ENCODE measurements around the gene CPNE7. TPM values are rescaled to one million over a fixed set of nuclear protein-coding genes. Genes with fewer than 3 reads are reported as not detected.

CPNE7 gene
- polyA plus RNA-seq, 3 donors, result 0.28 to 0.65 TPM; not detected in 1

- 35 to 62% (median 56%) methylated on average over 14 to 19 of the region's 19 CpGs for WGBS, 3 donors
- no peak within 1 kb of the TSS for H3K27ac ChIP-seq (ENCODE audit: low read depth, low read length)
Observed at GRCh38 chr16:89613231-89613953, 37.8 kb downstream of the CPNE7 start, which contains the start of gene DPEP1. DPEP1 (plus strand) TSS chr16:89613642; CDS start chr16:89630411, 16,769 bp downstream.

GRCh38 chr16:89613954-89614459, 38.4 kb downstream of the CPNE7 start:
- WGBS, 3 donors, result 41 to 88% (median 86%) methylated on average over 20 to 22 of the region's 22 CpGs
- H3K27ac ChIP-seq (ENCODE audit: low read depth, low read length), result no peak overlapping the region

- 77 to 82% (median 80%) methylated on average over 11 to 13 of the region's 13 CpGs for WGBS, 3 donors
- H3K27ac ChIP-seq (ENCODE audit: low read depth, low read length), result no peak overlapping the region
Observed at GRCh38 chr16:89615176-89615575, 39.6 kb downstream of the CPNE7 start.

- no peak overlapping the region for H3K27ac ChIP-seq (ENCODE audit: low read depth, low read length)
- 27 to 39% (median 35%) methylated on average over 16 to 17 of the region's 17 CpGs for WGBS, 3 donors
Observed at GRCh38 chr16:89615596-89616090, 40.1 kb downstream of the CPNE7 start.

- 60 to 75% (median 60%) methylated on average over 20 of the region's 20 CpGs for WGBS, 3 donors
- H3K27ac ChIP-seq (ENCODE audit: low read depth, low read length), result no peak overlapping the region
Observed at GRCh38 chr16:89616623-89617022, 41.1 kb downstream of the CPNE7 start.

- H3K27ac ChIP-seq (ENCODE audit: low read depth, low read length), result no peak overlapping the region
- WGBS, 3 donors, result 57 to 69% (median 65%) methylated on average over 6 of the region's 6 CpGs
Observed at GRCh38 chr16:89617036-89617435, 41.5 kb downstream of the CPNE7 start.

- WGBS, 3 donors, result 52 to 70% (median 62%) methylated on average over 15 to 16 of the region's 16 CpGs
- no peak overlapping the region for H3K27ac ChIP-seq (ENCODE audit: low read depth, low read length)
Observed at GRCh38 chr16:89618109-89618998, 42.8 kb downstream of the CPNE7 start.

- 52 to 78% (median 57%) methylated on average over 12 of the region's 12 CpGs for WGBS, 3 donors
- H3K27ac ChIP-seq (ENCODE audit: low read depth, low read length), result no peak overlapping the region
Observed at GRCh38 chr16:89619840-89620239, 44.3 kb downstream of the CPNE7 start.

- H3K27ac ChIP-seq (ENCODE audit: low read depth, low read length), result no peak overlapping the region
- WGBS, 3 donors, result 76 to 86% (median 81%) methylated on average over 16 of the region's 16 CpGs
Observed at GRCh38 chr16:89620406-89620841, 44.9 kb downstream of the CPNE7 start.

GRCh38 chr16:89621136-89621697, 45.7 kb downstream of the CPNE7 start:
- no peak overlapping the region for H3K27ac ChIP-seq (ENCODE audit: low read depth, low read length)
- WGBS, 3 donors, result 68 to 83% (median 80%) methylated on average over 16 to 18 of the region's 18 CpGs

- 65 to 78% (median 76%) methylated on average over 32 of the region's 32 CpGs for WGBS, 3 donors
- H3K27ac ChIP-seq (ENCODE audit: low read depth, low read length), result no peak overlapping the region
Observed at GRCh38 chr16:89621698-89622409, 46.3 kb downstream of the CPNE7 start.

- H3K27ac ChIP-seq (ENCODE audit: low read depth, low read length), result no peak overlapping the region
- WGBS, 3 donors, result 30 to 73% (median 44%) methylated on average over 28 of the region's 28 CpGs
Observed at GRCh38 chr16:89623511-89624261, 48.1 kb downstream of the CPNE7 start.

- 40 to 60% (median 56%) methylated on average over 21 of the region's 21 CpGs for WGBS, 3 donors
- H3K27ac ChIP-seq (ENCODE audit: low read depth, low read length), result no peak overlapping the region
Observed at GRCh38 chr16:89624777-89625761, 49.5 kb downstream of the CPNE7 start.

- WGBS, 3 donors, result 88 to 93% (median 91%) methylated on average over 15 to 17 of the region's 17 CpGs
- no peak overlapping the region for H3K27ac ChIP-seq (ENCODE audit: low read depth, low read length)
Observed at GRCh38 chr16:89629827-89630610, 54.5 kb downstream of the CPNE7 start.

GRCh38 chr16:89633064-89633631, 57.6 kb downstream of the CPNE7 start:
- H3K27ac ChIP-seq (ENCODE audit: low read depth, low read length), result no peak overlapping the region
- 67 to 87% (median 85%) methylated on average over 19 of the region's 19 CpGs for WGBS, 3 donors
